ENCODE results near the gene C16orf87.
"Not testable (repeated sequence)": the region's sequence is repeated elsewhere in the genome, so short reads cannot be mapped to it uniquely, and the experiment has no call there.

C16orf87 gene, protein sequence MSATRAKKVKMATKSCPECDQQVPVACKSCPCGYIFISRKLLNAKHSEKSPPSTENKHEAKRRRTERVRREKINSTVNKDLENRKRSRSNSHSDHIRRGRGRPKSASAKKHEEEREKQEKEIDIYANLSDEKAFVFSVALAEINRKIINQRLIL
- total RNA-seq: 9.8 to 36.6 reads per million in 2 experiments

DNA sequence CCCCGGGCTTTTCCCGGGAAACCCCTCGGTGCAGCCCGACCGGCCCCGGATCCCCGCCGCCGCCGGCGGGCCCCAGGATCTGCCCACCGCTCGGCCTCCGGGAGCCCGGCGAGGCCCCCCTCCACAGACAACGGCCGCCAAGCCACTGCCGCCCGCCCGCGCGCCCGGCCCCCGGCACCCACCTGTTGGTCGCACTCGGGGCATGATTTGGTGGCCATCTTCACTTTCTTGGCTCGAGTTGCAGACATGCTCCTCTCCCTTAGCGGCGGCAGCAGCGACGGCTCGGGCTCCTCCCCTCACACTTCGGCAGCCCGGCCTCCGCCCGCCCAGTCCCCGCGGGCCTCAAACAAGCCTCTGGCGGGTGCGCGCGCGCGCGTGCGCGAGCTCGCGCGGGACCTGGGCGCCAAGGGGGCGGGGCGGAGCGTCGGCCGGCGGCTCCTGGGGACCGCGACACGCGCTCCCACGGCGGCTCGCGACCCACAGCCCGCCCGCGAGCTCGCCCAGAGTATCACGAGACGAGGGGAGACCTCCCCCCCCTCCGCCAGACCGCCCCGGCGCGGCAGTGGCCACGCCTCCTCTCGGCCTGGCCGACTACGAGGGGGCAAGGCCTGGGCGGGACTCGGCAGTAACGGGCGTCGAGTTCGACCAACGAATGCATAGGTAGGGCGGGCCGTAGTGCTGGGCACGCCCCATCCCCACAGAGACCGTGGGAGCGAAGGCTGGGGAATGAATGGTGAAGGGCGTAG is at the start of gene C16orf87:
TSS of gene C16orf87 (minus strand) at position 279 of the 746 bp plus-strand sequence. CDS start at position 248, 31 bp downstream.
- peak; percentile 87 for DNase-seq (ENCODE audit: low read depth)

GRCh38 chr16:46875243-46875642 is 44.3 kb upstream of the C16orf87 start:
- DNase-seq (ENCODE audit: low read depth): no peak

GRCh38 chr16:46873201-46873600 is 42.2 kb upstream of the C16orf87 start:
- DNase-seq (ENCODE audit: low read depth): no peak

DNA sequence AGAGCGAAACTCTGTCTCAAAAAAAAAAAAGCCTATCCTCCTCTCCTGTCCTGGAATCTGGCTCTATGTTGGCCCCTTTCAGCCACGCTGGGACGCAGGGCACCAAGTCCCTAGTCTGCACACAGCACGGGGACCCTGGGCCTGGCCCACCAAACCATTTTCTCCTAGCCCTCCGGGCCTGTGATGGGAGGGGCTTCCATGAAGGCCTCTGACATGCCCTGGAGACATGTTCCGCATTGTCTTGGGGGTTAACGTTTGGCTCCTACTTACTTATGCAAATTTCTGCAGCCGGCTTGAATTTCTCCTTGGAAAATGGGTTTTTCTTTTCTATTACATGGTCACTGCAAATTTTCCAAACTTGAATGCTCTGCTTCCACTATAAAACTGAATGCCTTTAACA is 40.6 kb upstream of the C16orf87 start:
- DNase-seq (ENCODE audit: low read depth): no peak

GRCh38 chr16:46868891-46869290 is 37.9 kb upstream of the C16orf87 start:
- not testable (repeated sequence) for DNase-seq (ENCODE audit: low read depth)

GRCh38 chr16:46867486-46867885 is 36.5 kb upstream of the C16orf87 start:
- DNase-seq (ENCODE audit: low read depth): not testable (repeated sequence)

GRCh38 chr16:46866286-46866685 is 35.3 kb upstream of the C16orf87 start:
- no peak for DNase-seq (ENCODE audit: low read depth)

- no peak for DNase-seq (ENCODE audit: low read depth)
These were observed 31.8 kb upstream of the C16orf87 start for GRCh38 chr16:46862555-46863447.

GRCh38 chr16:46859719-46860152 is 28.8 kb upstream of the C16orf87 start:
- no peak for DNase-seq (ENCODE audit: low read depth)

GRCh38 chr16:46858151-46858550 is 27.2 kb upstream of the C16orf87 start:
- DNase-seq (ENCODE audit: low read depth): no peak

- DNase-seq (ENCODE audit: low read depth): no peak
These were observed 26.5 kb upstream of the C16orf87 start for GRCh38 chr16:46857368-46857945.

DNA sequence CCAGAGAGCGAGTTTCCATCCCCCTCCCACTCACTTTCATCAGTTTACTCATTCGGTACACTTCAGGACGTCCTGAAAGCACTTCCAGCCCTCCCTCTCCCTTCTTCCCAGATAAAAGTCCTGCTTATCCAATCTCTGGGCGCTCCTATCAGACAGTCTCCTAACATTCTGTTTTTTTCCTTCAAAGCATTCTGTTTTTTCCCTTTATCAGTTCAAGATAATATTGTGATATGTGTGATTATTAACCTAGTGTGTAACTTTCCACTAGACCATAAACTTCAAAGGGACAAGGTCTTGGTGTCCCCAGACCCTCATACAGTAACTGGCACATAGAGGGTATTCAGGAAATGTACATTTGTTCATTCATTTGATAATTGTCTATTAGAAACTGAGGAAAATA is 24.4 kb upstream of the C16orf87 start:
- DNase-seq (ENCODE audit: low read depth): no peak

GRCh38 chr16:46854846-46855245 is 23.9 kb upstream of the C16orf87 start:
- DNase-seq (ENCODE audit: low read depth): no peak

DNA sequence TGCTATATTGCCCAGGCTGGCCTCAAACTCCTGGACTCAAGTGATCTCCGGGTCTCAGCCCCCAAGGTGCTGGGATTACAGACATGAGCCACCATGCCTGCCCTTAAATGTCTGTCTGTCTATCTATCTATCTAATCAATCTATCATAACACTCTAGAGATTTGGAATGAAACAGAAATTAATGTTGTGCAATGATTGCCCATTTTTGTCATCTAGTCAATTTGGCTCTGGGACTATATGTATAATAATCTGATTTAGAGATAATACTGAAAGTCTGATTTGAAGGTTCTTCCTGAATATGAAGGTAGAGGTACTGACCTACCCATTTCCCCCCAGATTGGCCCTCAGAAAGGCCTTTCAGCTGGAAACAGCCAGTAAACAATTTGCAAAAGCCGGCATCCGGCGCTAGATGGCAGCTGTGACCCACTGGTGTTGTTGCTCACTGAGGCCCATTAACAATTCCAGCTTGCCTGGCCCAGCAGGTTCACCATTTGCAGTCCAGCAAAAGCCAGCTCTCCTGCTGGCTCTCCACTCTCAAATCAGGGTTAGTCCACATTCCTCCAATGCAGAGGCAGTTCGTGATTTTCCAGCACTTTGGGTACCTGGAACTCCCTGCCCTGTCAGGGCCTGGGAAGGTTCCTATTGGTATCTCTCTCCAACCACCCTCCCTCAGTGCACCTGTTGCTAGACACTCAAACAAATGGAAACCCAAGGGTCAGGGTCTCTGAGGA is 22.9 kb upstream of the C16orf87 start:
- DNase-seq (ENCODE audit: low read depth): peak; percentile 31

- no peak for DNase-seq (ENCODE audit: low read depth)
These were observed 21.1 kb upstream of the C16orf87 start for GRCh38 chr16:46852130-46852529.

DNA sequence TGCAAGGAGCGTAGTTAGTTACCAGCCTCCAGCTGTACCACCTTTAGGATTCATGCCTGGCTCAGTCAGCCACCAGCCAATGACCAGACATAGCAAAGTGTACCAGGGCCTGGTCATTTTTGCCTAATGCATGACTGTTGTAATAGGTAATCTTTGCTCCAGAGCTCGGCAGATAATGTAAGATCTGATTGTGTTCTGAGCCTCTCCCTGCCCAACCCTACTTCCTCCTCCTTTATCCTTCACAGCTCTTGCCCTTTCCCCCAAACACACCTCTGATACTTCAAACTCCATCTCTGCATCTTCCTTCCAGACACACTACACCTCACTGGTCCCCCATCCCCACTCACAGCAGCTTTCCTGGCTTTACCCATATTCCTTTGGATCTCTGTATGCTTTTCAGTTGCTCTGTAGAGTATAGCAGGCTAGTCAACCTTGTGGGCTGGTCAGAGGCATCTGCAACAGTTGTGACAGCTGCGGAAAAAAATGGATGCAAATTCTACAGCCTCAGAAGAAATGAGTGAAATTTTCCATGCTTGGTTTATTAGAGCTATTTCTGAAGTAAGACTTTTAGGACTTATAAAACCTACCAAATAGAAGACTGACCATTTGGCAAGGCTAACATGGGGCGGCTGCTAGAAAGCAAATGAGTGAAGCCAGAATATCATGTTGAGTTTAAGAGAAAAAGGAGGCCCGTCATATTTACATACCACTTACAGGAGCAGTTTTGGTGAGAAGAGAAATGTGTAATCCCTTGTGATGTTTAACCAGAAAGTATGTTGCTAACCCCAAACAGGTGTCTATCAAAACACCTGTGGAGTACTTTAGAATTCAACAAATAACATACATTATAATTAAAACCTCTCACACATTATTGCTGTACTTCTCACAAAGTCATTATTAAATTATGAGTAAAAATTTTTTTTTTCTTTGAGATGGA is 19.9 kb upstream of the C16orf87 start:
- DNase-seq (ENCODE audit: low read depth): no peak

- no peak for DNase-seq (ENCODE audit: low read depth)
These were observed 18.1 kb upstream of the C16orf87 start for GRCh38 chr16:46848768-46849764.

DNA sequence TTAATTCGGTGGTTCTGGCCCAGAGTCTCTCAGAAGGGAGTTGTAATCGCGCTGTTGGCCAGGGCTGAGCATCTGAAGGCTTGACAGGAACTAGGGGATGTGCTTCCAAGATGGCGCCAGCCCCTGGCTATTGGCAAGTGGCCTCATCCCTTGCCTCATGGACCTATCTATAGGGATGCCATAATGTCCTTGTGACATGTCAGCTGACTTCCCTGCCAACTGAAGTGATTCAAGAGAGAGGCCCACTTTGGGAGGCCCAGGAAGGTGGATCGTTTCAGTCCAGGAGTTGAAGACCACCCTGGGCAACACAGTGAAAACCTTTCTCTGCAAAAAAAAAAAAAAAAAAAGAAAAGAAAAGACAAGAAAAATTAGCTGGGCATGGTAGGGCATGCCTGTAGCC is 15.0 kb upstream of the C16orf87 start:
- no peak for DNase-seq (ENCODE audit: low read depth)

DNA sequence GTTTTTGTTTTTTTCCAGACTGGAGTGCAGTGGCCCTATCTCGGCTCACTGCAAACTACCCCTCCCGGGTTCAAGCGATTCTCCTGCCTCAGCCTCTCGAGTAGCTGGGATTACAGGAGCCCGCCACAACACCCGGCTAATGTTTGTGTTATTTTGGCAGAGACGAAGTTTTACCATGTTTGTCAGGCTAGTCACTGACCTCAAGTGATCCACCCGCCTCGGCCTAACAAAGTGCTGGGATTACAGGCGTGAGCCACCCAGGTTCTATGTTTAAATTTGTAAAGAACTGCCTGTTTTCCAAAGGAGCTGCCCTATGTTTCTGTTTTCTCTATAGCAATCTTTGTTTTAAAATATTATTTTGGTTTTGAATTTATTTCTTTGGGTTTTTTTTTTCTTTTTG is 13.8 kb upstream of the C16orf87 start:
- DNase-seq (ENCODE audit: low read depth): no peak
